K562 (cell line): Measurements from ENCODE around the gene TAF8. TPM values are rescaled to one million over a fixed set of nuclear protein-coding genes. Genes with fewer than 3 reads are reported as not detected.

ENCODE experiments used
- ATAC-seq: fragments of 200-7000 bp; cut with Tn5 transposase; 3 replicates; pipeline ENCODE4 v1.9.1; 2020; ENCODE audit warnings: moderate library complexity
- BruUV-seq: library from RNA; stranded (reverse); fragments of 400-500 nt; replicated peaks from 2 replicates; lab custom pipeline; 2021; lab: Mats Ljungman, UMichigan
- CTCF ChIA-PET: fragments of 300-600 bp; formaldehyde crosslinking; extraction: SDS; loops from one replicate; lab custom pipeline; 2021; ENCODE audit warnings: low intra/inter-chr PET ratio; lab: Yijun Ruan, JAX
- POLR2A ChIA-PET: fragments of 300-600, 350-650 bp; sonication (Branson Sonifier 250); formaldehyde crosslinking; extraction: SDS; loops from one replicate; lab custom pipeline; 2021; ENCODE audit warnings: antibody characterized with exemption, inconsistent platforms; lab: Yijun Ruan, JAX
- DNase-seq, 4 experiments: peaks; one replicate each; pipeline versions ENCODE4 v3.0.0 to v3.0.0-alpha.2; 2011 to 2018; ENCODE audit warnings: low spot score in 3 of 4, mixed read lengths in 3 of 4; ENCODE audit errors: extremely low read depth in 1 of 4
- FAIRE-seq: peaks from 2 replicates; lab custom pipeline; 2011; peaks lifted over from hg19 to GRCh38; lab: Jason Lieb, UNC
- H2AFZ ChIP-seq: 2 replicates; pipeline ENCODE4 v1.6.0; 2011; ENCODE audit warnings: low read depth, low read length, control low read depth, inconsistent platforms
- H3K27ac ChIP-seq: fragments of 200-600 bp; 3 replicates; pipeline ENCODE4 v1.8.0; 2011; ENCODE audit warnings: low read depth, mild to moderate bottlenecking, control low read depth, inconsistent platforms, low read length, moderate library complexity, mixed read lengths; ENCODE audit errors: extremely low read depth
- H3K27me3 ChIP-seq, 2 experiments: fragments of 300-600 bp in 1 of 2; 2 replicates in 1 of 2; 3 replicates in 1 of 2; pipeline versions ENCODE4 v1.6.0 to v1.8.0; 2011; ENCODE audit warnings: inconsistent platforms in 2 of 2, low read length in 2 of 2, mild to moderate bottlenecking in 1 of 2, mixed read lengths in 1 of 2, moderate library complexity in 1 of 2; ENCODE audit not compliant: control insufficient read depth in 2 of 2, insufficient read depth in 2 of 2
- H3K36me3 ChIP-seq: fragments of 300-600 bp; 3 replicates; pipeline ENCODE4 v1.8.0; 2011; ENCODE audit warnings: mild to moderate bottlenecking, low read length, inconsistent platforms; ENCODE audit not compliant: control insufficient read depth, insufficient read depth
- H3K4me1 ChIP-seq, 2 experiments: fragments of 200-600 bp in 1 of 2; replicated peaks in 1 of 2; 2 replicates in 1 of 2; 3 replicates in 1 of 2; pipeline versions ENCODE4 v1.5.1 to v1.8.0; 2011; ENCODE audit warnings: inconsistent platforms in 2 of 2, low read length in 2 of 2, mild to moderate bottlenecking in 1 of 2, mixed read lengths in 1 of 2, moderate library complexity in 1 of 2; ENCODE audit not compliant: control insufficient read depth in 2 of 2, insufficient read depth in 2 of 2
- H3K4me2 ChIP-seq: 2 replicates; pipeline ENCODE4 v1.6.1; 2011; ENCODE audit warnings: low read length, control low read depth, inconsistent platforms, mixed read lengths; ENCODE audit not compliant: insufficient read depth
- H3K4me3 ChIP-seq: fragments of 200-600 bp; sonication (generic), shearing (Covaris generic); 2 replicates; pipeline ENCODE4 v1.5.1; 2016; ENCODE audit warnings: control low read depth, inconsistent platforms
- H3K79me2 ChIP-seq: fragments of 200-600 bp; 3 replicates; pipeline ENCODE4 v1.8.0; 2011; ENCODE audit warnings: low read length, inconsistent platforms; ENCODE audit not compliant: control insufficient read depth, insufficient read depth
- H3K9ac ChIP-seq, 2 experiments: 2 replicates each; pipeline versions ENCODE4 v1.6.0 to v1.6.1; 2011; ENCODE audit warnings: low read depth in 2 of 2, low read length in 2 of 2, control low read depth in 1 of 2, inconsistent platforms in 1 of 2, mild to moderate bottlenecking in 1 of 2, mixed read lengths in 1 of 2; ENCODE audit not compliant: insufficient read depth in 1 of 2
- H3K9me1 ChIP-seq: one replicate; pipeline ENCODE4 v1.6.0; 2011; ENCODE audit warnings: inconsistent platforms, mild to moderate bottlenecking, low read length, moderate library complexity; ENCODE audit not compliant: control insufficient read depth, insufficient read depth
- H3K9me3 ChIP-seq: replicated peaks from 2 replicates; pipeline ENCODE4 v1.5.1; 2011; ENCODE audit warnings: low read depth, low read length, inconsistent platforms; ENCODE audit not compliant: control insufficient read depth, insufficient read depth
- H4K20me1 ChIP-seq: replicated peaks from 2 replicates; pipeline ENCODE4 v1.6.1; 2011; ENCODE audit warnings: low read length, inconsistent platforms, mixed read lengths; ENCODE audit not compliant: control insufficient read depth, insufficient read depth
- ARID4B ChIP-seq: sonication (generic); formaldehyde crosslinking; IDR thresholded peaks from 2 replicates; pipeline ENCODE4 v1.8.0; 2022; ENCODE audit warnings: mild to moderate bottlenecking, missing genetic modification reagents
- FOXP1 ChIP-seq: sonication (generic); formaldehyde crosslinking; IDR thresholded peaks from 2 replicates; pipeline ENCODE4 v1.8.0; 2022; ENCODE audit warnings: mild to moderate bottlenecking, missing genetic modification reagents
- GATA2 ChIP-seq: sonication (generic); formaldehyde crosslinking; IDR thresholded peaks from 2 replicates; pipeline ENCODE4 v1.4.0; 2020; ENCODE audit warnings: mild to moderate bottlenecking, missing genetic modification reagents
- HDAC1 ChIP-seq, 2 experiments: fragments of 450-650 bp; IDR thresholded peaks; 2 replicates each; pipeline ENCODE4 v1.6.1; 2016 to 2017; ENCODE audit warnings: inconsistent platforms in 1 of 2, mild to moderate bottlenecking in 1 of 2, moderate library complexity in 1 of 2
- MYBL2 ChIP-seq, 2 experiments: fragments of 450-650 bp in 1 of 2; sonication (generic) in 1 of 2; formaldehyde crosslinking in 1 of 2; IDR thresholded peaks; 2 replicates each; pipeline versions ENCODE4 v1.6.1 to v1.8.1; 2017 to 2022; ENCODE audit warnings: borderline replicate concordance in 1 of 2, inconsistent platforms in 1 of 2, low read depth in 1 of 2, mild to moderate bottlenecking in 1 of 2, missing genetic modification reagents in 1 of 2, moderate library complexity in 1 of 2
- PREB ChIP-seq: sonication (generic); formaldehyde crosslinking; IDR thresholded peaks from 2 replicates; pipeline ENCODE4 v1.8.1; 2023; ENCODE audit warnings: mild to moderate bottlenecking, missing genetic modification reagents
- RBFOX2 ChIP-seq: fragments of 200-400 bp; formaldehyde crosslinking; IDR thresholded peaks from 2 replicates; pipeline ENCODE4 v1.6.1; 2017; ENCODE audit warnings: low read depth, mild to moderate bottlenecking, low read length, moderate library complexity
- SRF ChIP-seq, 2 experiments: fragments of 250-450, 450-650 bp in 1 of 2; sonication (Bioruptor Pico) in 1 of 2; sonication (generic) in 1 of 2; formaldehyde crosslinking; IDR thresholded peaks; 2 replicates each; pipeline versions ENCODE4 v1.5.0 to v1.5.1; 2020 to 2022; ENCODE audit warnings: mild to moderate bottlenecking in 1 of 2, missing genetic modification reagents in 1 of 2
- THAP12 ChIP-seq: fragments of 250-450 bp; sonication (Bioruptor Pico); IDR thresholded peaks from 2 replicates; pipeline ENCODE4 v1.9.0; 2021; ENCODE audit warnings: mild to moderate bottlenecking, inconsistent platforms
- ZBTB7A ChIP-seq: IDR thresholded peaks from 2 replicates; pipeline ENCODE4 v1.6.1; 2011; ENCODE audit warnings: low read depth, mild to moderate bottlenecking, low read length, moderate library complexity, borderline replicate concordance; ENCODE audit not compliant: control insufficient read depth
- ZEB2 ChIP-seq: fragments of 450-650 bp; IDR thresholded peaks from 2 replicates; pipeline ENCODE4 v1.6.1; 2016
- ZNF76 ChIP-seq: fragments of 250-450 bp; sonication (Bioruptor Pico); IDR thresholded peaks from 2 replicates; pipeline ENCODE4 v1.4.0; 2020; ENCODE audit warnings: mild to moderate bottlenecking, moderate library complexity, borderline replicate concordance
- WGBS: fragments of 100-300 bp; shearing (Covaris generic); methylation state at CpG from one replicate; pipeline ENCODE4 v1.1.6; 2016; ENCODE audit warnings: low coverage, mixed read lengths; ENCODE audit not compliant: insufficient coverage; ENCODE audit errors: missing lambda C conversion rate; 5-methylcytosine and 5-hydroxymethylcytosine counted together
- in situ Hi-C: fragments of 300-500 bp; cut with MboI; formaldehyde crosslinking; loops from 4 replicates; pipeline ENCODE4 v1.15.0; 2018; ENCODE audit warnings: inconsistent platforms, mixed read lengths
- intact Hi-C: fragments of 100-400 bp; cut with micrococcal nuclease; formaldehyde crosslinking; loops from 2 replicates; pipeline ENCODE4 v1.14.2; 2022
- polyA plus RNA-seq, 8 experiments: library from polyadenylated mRNA; depleted of rRNA in 4 of 8; stranded (reverse) in 5 of 8; unstranded in 3 of 8; fragments of >200 nt; fragmentation: Nextera tagmentation in 2 of 8; fragmentation: Illumina TruSeq in 1 of 8; extraction: Ambion mirVana in 2 of 8; extraction: Trizol in 1 of 8; gene quantifications; 2 replicates each; pipeline versions ENCODE4 v1.2.1 to v1.2.3, GENCODE V29; 2011 to 2014; ENCODE audit warnings: inconsistent platforms in 1 of 8, missing spikeins in 1 of 8
- total RNA-seq, 7 experiments: library from RNA; depleted of rRNA in 6 of 7; stranded (reverse); fragments of >200 nt in 6 of 7; fragmentation: Illumina TruSeq in 2 of 7; extraction: Trizol in 2 of 7; gene quantifications; 2 replicates each; pipeline versions ENCODE4 v1.2.1 to v1.2.3, GENCODE V29; 2011 to 2021; ENCODE audit warnings: low replicate concordance in 1 of 7

Gene TAF8
- total and polyA plus RNA-seq, 9 of the 15 experiments (the other 6 are each of a cell fraction or from before 2014, with no cell fraction given) = 29.4 to 84.0 (median 52.6) TPM

GRCh38 chr6:42099340-42100028, 49.2 kb downstream of the TAF8 start:
- ChIA-PET CTCF (no interaction called here), POLR2A (interaction anchor here (0.7 to 1.5 kb wide), 7 partner anchors 10 to 185 kb away, joined by 3 to 4 read pairs (median 3); no protein-coding TSS in a partner anchor)
- Histone ChIP-seq H3K79me2 (no peaks in the 10 kb centered on the region), H3K27me3 (no peaks in the 10 kb centered on the region), H3K4me3 (no peak overlapping the region), H3K36me3 (no peaks in the 10 kb centered on the region), H4K20me1 (no peaks in the 10 kb centered on the region), H3K27ac (peak overlapping the region; percentile 69), H3K9me3 (no peaks in the 10 kb centered on the region), H2AFZ (peak overlapping the region; percentile 60), H3K9me1 (no peaks in the 10 kb centered on the region), H3K4me2 (peak overlapping the region; percentile 47), H3K4me1 (peaks cover 41 to 52% of the 10 kb centered on the region in 2 experiments), H3K9ac (peak overlapping the region; percentile 31 to 75)
- DNase-seq (peak; percentile 44 to 69 (median 56)), ATAC-seq (peak; percentile 5; the same call in 2 of the 3 replicates), FAIRE-seq (no peak)
- no TSS peak for BruUV-seq
- intact Hi-C loops = loop anchor here (10.0 kb wide), 1 partner anchor 115 kb away; the partner anchor contains the start of gene MRPS10
- WGBS = 23% methylated on average over 13 of the region's 13 CpGs
- in situ Hi-C loops = no loop called here
- no peak for TF ChIP-seq THAP12 (CRISPR knock-in tag)
- no peak for TF ChIP-seq MYBL2 (IDR thresholded peaks at IDR 0.05; ENCODE audit: low read depth)
- no peak for TF ChIP-seq MYBL2 (CRISPR knock-in tag; IDR thresholded peaks at IDR 0.05; ENCODE audit: borderline replicate concordance)
- no peak for TF ChIP-seq ZBTB7A
- TF ChIP-seq GATA2 (CRISPR knock-in tag) = 0 out of 2 replicates have a peak, but pooled peaks have one; percentile 18
- TF ChIP-seq RBFOX2 = 0 out of 2 replicates have a peak, but pooled peaks have one; percentile 19
- TF ChIP-seq PREB (CRISPR knock-in tag) = 0 out of 2 replicates have a peak, but pooled peaks have one; percentile 78
- no peak for TF ChIP-seq FOXP1 (CRISPR knock-in tag)
- TF ChIP-seq ARID4B (CRISPR knock-in tag) = 0 out of 2 replicates have a peak, but pooled peaks have one; percentile 11
- TF ChIP-seq SRF (CRISPR knock-in tag; IDR thresholded peaks at IDR 0.05) = 0 out of 4 replicates have a peak, but pooled peaks of 1 of the 2 experiments have one; percentile 55
- 0 out of 2 replicates have a peak, but pooled peaks have one; percentile 12 for TF ChIP-seq ZEB2
- peak in 1 of 2 experiments; percentile 20; a peak in 1 of 4 replicates for TF ChIP-seq HDAC1 (IDR thresholded peaks at IDR 0.05)
- TF ChIP-seq ZNF76 = no peak
